T1000 (cell line): ENCODE data around the gene PPEF1.
A peak's percentile ranks its signal among the peaks of the same experiment; 100 is the strongest.
"Not testable (repeated sequence)": the region's sequence is repeated elsewhere in the genome, so short reads cannot be mapped to it uniquely, and the experiment has no call there.

Source experiments
- DNase-seq: peaks from one replicate; lab custom pipeline; 2025; ENCODE audit warnings: mixed read lengths; lab: John Stamatoyannopoulos, UW

PPEF1 gene

DNA sequence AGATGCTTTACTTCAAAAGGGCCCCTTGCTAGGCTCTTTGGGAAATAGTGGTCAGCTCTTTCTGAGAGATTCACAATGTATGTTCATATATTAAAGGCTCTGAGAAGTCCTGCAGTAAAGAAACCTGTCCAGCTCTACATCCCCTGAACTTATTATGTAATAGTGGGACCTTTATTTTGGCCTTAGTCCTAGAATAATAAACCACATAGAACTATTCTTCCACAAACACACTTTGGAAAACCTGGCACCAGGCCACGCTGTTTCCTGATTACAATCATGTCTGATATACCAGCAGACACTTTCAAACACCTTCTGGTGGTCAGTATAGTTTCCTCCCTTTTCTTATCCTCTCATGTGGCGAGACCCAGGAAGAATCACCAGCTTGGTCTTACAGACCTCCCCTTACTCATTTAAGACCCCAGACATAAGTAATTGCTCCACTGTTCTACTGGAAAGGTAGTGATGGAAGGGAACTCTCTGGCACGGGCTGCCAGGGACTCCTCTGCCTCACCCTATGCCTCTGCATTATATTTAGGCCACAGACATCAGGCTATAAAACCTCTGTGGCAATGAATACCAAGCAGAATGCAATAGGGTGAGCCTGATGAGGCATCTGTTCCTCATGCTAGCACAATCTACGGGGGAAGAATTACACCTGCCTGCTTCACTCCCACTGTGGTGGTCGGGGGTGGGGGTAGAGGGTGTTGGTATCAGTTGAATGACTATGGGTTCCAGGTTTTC is 5.7 kb upstream of the PPEF1 start:
- no peak for DNase-seq

DNA sequence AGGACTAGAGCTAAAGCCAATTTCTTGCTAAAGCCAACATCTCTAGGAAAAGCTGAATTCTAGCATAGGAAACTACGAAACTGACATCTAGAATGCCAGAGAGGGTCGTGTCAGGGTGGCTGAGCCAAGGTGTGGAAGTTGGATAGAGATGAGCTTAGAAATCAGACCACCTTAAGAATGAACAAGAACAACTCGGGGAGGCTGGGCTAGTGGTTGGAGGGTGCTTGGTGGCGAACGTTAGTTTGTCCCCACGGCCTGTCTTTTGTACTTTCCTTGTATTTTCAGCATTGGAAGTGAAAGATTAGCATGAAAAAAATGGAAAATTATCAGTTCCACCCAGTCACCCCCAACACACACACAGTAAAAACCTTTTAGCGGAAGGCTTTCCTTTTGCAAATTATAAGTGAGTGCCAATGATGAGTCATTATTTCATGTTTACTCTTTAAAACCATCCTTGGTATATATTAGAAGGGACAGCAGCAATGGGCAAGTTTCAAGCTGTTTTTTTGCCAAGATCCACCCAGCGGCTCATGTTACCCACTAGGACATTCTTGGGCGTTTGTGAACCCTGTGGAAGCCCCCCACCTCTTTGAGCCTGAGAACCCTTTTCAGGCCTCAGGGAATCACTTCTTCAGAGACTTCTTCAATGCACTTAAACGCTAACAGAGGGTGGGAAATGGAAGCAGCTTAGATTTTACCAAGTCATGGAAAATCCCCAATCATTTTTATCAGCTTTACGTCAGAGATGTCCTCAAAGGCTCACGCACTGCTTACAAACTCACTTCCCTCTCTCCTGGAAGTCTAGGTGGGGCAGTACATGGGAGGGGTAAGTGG is 4.9 kb upstream of the PPEF1 start:
- peak; percentile 0 for DNase-seq

DNA sequence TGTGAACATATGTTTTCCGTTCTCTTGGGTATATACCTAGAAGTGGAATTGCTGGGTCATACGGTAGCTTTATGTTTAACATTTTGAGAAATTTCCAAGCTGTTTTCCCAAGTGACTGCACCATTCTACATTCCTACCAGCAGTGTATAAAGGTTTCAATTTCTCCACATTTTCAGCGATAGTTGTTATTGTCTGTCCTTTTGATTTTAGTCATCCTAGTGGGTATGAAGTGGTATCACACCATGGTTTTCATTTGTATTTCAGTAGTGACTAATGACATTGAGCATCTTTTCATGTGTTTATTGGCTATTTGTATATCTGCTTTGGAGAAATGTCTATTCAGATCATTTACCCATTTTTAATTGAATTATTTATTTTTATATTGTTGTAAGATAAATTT is 2.4 kb downstream of the PPEF1 start:
- no peak for DNase-seq

DNA sequence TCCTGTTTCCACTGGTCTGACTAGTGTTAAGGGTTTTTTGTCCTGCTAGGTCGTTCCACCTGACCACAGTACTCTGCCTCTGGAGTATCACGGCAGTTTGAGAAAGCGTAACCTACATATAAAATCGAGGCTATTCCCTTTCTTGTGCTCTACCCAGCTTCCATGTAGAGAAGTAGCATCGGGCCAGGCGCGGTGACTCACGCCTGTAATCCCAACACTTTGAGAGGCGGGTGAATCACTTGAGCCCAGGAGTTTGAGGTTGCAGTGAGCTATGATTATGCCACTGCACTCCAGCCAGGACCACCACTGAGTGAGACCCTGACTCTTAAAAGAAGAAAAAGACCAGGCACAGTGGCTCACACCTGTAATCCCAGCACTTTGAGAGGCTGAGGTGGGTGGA is 7.5 kb downstream of the PPEF1 start:
- DNase-seq, result no peak

DNA sequence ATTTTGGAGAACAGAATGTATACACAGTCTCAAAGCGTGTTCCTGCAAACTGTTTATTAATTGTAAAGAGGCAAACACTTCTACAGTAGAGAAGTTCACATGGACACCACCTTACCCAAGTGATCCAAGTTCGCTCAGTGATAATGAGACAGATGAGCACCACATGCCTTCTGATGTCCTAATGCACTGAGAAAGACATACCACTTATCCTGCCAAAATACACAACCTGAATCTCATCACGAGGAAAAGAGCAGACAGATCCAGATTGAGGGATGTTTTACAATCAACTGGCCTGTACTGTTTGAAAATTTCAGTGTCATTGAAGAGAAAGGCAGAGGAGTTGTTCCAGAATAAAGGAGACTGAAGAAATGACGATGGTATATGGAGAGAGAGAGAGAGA is 12.4 kb downstream of the PPEF1 start:
- DNase-seq, result no peak

DNA sequence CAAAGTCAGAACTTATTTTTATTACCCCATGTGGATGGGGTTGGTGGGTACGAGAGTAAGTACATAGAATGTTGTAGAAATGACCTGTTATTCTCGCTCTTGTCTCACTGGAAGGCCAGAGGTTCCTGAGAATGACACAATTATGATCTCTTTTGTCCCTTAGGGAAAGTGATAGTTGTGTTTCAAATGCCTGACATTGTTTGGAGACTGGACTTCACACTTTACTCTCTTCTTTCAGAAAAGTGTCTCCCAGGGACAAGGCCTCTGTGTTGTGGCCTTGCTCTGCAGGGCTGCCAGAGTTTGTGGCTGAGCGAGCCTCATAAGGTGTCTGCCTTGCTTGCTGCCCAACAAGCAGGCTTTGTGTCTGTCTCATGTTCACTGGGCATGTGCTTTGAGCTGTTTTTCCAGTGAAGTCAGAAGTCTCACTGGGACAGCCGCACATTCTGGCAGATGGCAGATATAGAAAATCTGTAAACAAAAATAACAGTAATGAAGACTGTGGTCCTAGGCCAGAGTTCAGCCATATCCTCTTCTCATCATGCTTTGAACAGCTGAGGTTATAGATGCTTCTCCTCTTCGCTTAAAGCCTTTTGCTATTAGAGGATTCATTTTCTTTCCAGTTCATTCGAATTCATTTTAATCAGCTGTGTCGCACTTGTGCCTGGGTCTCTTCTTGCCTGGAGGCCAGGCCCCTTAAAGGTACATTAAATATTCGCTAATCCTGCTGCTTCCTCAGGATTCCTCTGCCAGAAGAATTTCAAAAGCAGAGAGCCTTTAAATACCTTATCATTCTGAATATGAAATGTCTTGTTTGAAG is 14.4 kb downstream of the PPEF1 start:
- DNase-seq, result no peak

DNA sequence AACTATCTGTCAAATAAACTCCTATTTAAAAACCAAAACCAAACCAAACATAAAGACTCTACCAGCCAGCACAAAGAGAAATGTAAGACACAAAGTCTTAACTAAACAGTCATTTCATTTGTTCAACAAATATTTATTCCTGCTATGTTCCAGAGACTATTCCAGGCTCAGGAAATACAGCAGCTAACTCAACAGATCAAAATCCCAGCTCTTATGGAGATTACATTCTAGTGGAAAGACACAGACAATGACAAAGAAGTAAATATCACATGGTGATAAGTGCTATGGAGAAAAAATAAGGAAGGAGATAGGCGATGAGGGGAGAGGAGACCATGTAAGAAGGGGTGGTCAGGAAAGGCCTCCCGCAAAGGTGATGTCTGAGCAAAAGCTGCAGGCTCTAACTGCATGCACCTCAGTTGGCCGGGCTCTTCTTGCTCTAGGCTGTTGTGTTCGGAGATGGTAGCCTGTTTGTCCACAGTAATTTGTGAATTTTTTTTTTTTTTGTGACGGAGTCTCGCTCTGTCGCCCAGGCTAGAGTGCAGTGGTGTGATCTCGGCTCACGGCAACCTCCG is 15.1 kb downstream of the PPEF1 start:
- DNase-seq, result no peak

DNA sequence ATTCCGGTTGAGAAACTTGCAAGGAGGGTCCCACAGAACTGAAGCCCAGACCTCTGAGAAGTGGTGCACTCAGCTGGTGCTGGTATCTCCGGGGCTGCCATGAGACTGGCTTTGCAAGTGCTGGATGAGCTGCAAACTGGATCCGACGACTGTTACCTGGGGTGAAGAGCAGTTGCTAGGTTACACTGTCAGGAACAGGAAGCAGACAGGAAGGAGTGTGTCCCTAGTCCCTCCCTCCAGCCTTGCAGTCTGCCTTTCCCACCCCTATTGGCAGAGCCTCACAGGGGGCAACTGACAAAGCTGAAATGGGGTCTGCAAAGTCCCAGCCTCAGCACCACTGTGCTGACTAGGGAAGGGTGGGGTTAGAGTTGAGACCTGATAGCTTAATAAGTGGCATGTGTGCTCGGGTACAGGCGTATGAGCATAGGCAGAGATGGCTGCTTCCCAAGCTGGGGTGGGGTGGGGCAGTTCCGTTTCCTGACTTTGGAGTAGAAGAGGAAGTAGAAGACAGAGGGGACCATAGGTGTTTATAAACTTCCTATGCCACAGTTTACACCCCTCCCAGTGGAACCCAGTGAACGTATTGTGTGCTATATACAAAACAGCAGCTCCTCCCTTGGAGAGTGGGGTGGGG is 18.0 kb downstream of the PPEF1 start:
- DNase-seq, result no peak

DNA sequence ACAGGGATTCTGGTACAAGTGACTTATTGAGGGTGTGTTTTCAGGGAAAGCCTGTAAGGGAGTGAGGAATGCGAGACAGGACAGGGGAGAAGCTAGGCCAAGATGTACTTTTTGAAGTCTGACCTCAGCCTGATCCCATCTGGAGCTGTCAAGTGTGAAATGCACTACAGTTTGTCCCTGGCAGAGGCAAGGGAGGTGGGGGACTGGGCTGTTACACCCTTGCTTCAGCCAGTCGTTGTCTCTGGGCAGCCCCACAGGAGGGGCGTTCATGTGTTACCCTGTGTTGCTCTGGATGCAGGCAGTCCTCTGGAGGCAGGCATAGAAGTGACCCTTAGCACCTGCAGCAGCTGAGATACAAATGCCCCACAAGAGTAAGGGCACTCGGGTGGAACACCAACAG is 25.8 kb downstream of the PPEF1 start:
- DNase-seq, result no peak

DNA sequence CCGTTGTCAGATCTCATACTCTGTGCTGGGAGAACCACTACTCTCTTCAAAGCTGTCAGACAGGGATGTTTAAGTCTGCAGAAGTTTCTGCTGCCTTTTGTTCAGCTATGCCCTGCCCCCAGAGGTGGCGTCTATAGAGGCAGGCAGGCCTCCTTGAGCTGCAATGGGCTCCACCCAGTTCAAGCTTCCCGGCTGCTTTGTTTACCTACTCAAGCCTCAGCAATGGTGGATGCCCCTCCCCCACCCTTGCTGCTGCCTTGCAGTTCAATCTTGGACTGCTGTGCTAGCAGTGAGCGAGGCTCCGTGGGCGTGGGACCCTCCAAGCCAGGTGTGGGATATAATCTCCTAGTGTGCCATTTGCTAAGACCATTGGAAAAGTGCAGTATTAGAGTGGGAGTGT is 32.2 kb downstream of the PPEF1 start:
- DNase-seq, result not testable (repeated sequence)

DNA sequence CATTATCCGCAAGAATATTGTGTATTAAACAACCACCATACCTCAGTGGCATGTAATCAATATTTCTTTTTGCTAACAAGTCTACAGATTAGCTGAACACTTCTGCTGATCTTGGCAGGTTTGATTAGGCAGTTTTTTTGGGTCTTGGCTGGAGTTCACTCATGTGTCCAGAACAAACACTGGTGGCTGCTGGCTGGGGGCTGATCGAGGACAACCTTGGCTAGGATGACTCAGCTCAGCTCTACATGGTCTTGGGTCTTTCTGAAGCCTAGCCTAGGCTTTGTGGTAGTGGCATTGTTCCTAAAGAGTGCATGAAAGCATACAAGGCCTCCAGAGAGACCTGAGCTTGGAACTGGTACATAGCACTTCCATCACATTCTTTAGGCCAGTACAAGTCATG is 41.1 kb downstream of the PPEF1 start:
- no peak for DNase-seq

DNA sequence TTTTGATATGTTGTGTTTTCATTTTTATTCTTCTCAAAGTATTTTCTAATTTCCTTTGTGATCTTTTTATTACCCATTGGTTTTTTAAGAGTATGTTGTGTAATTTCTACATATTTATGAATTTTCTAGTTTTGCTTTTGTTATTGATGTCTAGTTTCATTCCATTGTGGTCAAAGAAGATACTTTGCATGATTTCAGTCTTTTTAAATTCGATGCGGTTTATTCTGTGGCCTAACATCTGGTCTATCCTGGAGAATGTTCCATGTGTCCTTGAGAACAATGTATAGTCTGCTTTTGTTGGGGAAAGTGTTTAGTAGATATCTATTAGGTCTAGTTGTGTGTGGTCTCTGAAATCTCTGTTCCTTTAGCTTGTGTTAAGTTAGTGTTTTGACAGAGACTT is 46.2 kb downstream of the PPEF1 start:
- no peak for DNase-seq

DNA sequence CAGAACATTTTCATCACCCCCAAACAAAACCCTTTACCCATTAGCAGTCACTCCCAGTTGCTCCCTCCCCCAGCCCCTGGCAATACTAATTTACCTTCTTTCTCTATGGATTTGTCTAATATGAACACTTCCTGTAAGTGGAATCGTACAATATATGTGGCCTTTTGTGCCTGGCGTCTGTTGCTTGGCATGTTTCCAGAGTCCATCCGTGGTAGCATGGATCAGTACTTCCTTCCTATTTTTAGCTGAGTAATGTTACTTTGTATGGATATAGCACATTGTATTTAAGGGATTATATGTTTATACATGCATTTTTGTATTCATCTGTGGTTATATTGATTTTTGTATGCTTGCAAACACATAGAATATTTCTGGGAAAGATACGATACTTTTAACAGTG is 48.2 kb downstream of the PPEF1 start:
- no peak for DNase-seq

DNA sequence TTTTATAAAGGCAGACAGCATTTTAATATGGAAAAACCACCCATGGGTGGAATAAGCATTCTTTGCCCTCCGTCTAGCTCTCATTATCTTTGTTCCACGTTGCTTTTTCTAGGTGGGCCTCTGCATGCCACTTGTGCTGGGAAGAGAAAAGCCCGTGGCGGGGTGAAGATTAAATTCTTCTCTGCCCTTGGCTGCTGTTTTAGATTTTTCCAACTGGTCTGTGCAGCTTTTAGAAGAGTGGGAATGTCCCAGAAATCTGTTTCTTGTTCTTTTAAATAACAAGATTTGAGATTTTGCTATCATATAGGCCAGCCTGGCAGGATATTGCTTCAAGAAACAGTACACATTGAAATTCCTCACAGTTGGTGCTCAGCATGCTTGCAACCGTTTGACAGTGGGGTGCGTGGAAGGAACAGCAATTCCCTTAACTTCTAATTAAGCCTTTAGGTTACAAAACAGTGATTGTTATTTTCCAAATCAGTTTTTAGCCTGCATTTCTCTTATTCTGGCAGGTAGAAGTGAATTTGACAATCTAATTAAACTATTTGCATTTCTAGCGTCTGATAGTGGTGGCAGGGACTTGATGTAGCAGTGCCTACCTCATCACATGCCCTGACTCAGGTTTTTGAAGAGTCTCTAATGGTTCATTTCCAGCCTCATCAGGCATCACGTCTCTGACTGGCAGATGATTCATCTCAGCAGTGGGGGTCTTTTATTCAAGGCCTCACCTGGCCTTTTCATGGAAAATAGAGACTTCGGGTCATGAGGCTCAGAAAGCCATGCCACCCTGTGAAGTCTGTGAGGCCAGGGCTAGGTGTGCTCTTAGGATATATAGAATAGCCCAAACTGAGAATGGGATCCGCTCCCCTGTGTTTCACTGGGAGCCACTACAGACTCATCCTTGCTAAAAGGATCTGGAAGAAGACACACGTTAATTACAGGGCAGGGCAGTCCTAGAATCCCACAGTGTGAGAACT is 50.8 kb downstream of the PPEF1 start:
- no peak for DNase-seq

DNA sequence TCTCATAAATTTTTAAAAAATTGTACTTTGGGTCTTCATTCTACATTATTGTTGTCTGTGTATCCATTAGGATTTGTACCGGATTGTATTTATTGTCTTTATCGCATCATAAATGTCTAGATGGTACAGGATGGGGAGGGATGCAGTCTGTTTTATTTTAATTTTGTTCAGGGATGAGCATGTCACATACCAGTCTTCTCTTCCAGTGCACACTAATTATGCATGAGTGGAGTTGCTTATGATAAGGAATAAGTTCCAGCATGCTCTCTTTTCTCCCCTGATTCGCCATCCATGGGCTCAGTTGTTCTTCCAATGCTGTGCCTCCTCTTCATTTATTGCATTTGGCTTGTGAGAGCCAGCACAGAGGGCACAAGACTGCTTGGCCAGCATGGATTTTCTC is 54.3 kb downstream of the PPEF1 start:
- DNase-seq, result no peak

DNA sequence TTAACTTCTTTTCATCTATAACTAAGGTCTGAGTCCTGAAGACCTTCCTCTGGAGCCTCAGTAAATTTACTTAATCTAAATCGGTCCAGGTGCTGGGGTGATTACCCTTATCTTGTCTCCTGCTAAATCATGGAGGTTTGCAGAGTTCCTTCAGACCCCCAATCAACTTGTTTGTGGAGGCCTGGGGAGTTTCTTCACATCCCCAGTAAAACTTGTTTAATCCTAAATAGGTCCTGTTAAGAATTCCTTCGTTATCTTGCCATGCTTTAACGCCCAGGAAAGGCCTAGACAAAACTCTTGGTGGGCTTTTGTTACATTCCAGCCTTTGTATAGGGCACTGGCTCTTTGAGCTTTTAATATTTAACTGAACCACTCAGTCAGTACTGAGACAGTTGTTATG is 55.7 kb downstream of the PPEF1 start:
- DNase-seq, result not testable (repeated sequence)

DNA sequence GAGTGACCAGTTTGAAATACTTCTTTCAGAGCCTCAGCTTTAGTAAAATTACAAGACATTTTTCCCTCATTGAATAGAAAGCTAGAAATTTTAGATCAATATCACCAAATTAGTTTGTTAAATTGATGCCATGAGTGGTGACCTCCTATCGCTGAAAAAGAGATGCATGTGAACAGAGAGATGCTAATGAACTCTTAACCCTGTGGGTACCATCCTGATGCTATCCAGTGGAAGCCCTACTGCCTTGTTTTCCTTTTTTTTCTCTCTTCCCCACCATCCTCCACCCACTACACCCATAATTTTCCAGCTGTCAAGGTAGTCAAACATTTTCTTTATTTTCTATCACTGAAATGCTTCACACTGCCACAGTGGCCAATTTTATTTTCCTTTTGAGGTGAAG is 61.9 kb downstream of the PPEF1 start:
- no peak for DNase-seq

DNA sequence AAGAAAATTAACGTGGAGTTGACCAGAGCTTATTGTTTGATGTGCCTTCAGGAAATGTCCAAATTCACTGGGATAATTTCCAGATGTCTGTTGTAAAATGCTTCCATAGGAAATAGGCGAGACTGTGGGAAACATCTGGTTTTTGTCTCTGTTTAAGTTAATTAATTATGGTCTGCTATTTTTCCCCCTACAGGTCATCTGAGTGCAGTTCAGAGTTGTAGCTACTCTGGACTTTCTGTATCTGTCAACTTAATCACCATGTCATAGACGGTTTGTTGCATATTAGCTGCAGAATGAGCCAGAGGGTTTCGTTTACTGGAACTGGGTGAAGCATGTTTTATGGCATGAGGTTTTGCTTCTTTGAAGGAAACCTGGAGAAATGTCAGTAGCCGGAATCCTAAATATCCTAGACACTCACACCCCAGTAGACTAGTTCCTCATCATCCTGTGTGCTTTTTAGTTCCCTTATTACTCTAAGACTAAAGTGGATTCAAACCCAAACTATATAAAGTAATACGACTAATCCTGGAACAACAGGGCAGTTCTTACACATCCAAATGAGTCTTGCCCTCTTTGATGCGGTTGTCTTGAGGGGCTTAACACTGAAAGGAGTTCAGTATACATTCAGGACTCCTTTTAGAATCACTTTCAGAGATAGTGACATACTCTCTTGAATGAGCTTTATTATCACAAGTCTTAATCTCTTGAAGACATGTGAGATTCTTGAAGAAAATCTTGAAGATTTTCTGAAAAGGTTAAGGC is 62.5 kb downstream of the PPEF1 start:
- DNase-seq, result no peak

DNA sequence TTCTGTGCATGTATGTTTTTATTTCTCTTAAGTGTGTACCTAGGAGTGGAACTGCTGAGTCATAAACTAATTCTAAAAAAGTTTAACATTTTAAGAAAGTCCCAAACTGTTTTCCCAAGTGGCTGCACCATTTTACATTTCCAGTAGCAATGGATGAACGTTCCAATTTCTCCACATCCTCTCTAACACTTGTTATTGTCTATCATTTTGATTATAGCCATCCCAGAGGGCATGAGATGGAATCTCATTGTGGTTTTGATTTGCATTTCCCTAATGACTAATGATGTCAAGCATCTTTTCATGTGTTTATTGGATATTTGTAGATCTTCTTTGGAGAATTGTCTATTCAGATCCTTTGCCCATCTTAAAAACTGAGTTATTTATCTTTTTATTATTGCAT is 82.5 kb downstream of the PPEF1 start:
- DNase-seq, result no peak

DNA sequence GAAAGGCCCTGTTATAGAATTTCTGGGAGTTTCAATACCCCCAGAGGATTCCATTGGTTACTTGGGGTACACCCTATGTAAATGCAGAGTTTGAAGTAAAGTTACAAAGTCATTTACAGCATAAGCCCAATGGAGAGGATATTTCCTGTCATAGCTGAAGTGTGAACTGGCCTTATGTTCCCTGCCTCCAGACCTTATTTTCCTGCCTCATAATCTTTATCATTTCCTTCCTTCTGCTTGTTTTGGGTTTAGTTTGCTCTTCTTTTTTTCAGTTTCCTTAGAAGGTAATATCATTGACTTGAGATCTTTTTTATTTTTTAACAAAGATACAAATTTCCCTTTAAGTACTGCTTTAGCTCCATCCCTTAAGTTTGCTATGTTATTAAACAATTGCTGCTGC is 85.4 kb downstream of the PPEF1 start:
- DNase-seq, result no peak
